Mucosa of descending colon (tissue), 3 donors: Measurements from ENCODE around the gene RAP1GAP. TPM values are rescaled to one million over a fixed set of nuclear protein-coding genes. Genes with fewer than 3 reads are reported as not detected.

ENCODE experiments used
- ATAC-seq: fragments of 200-7000 bp; cut with Tn5 transposase; one replicate; pipeline ENCODE4 v1.9.1; 2020; ENCODE audit warnings: mild to moderate bottlenecking, moderate library complexity
- DNase-seq, 3 donors: peaks; one replicate each; pipeline ENCODE4 v3.0.0-alpha.2; 2020
- H3K36me3 ChIP-seq: fragments of 200-600 bp; one replicate; pipeline ENCODE4 v1.8.0; 2021; ENCODE audit warnings: low read depth, mild to moderate bottlenecking
- H3K4me1 ChIP-seq: fragments of 200-600 bp; one replicate; pipeline ENCODE4 v1.8.0; 2021; ENCODE audit warnings: low read depth, mild to moderate bottlenecking
- H3K4me3 ChIP-seq: fragments of 200-600 bp; one replicate; pipeline ENCODE4 v1.8.0; 2021; ENCODE audit warnings: mild to moderate bottlenecking
- H3K9me3 ChIP-seq: fragments of 200-600 bp; one replicate; pipeline ENCODE4 v1.8.0; 2021; ENCODE audit warnings: mild to moderate bottlenecking
- intact Hi-C, 2 donors: fragments of 100-400 bp; cut with DNase I in 1 of 2; cut with micrococcal nuclease in 1 of 2; formaldehyde crosslinking; loops; one replicate each; pipeline versions ENCODE4 v1.11.0 to v1.11.1; 2022; cut with DNase I, micrococcal nuclease
- total RNA-seq, 3 donors: library from RNA; stranded (reverse); fragmentation: NEBNext Ultra II Directional in 2 of 3; extraction: Animal tissue kit (Norgen Biotek cat#: 25700) in 2 of 3; gene quantifications; one replicate each; pipeline versions ENCODE4 v1.2.1 to v1.2.4, GENCODE V29; 2021 to 2023
- TF ChIP-seq, protein P1 (sequence below): fragments of 200-600 bp; IDR thresholded peaks from one replicate; pipeline ENCODE4 v1.8.0; 2022; ENCODE audit warnings: antibody characterized with exemption, mild to moderate bottlenecking
- donor health status: DM: no; HTN: no; CAD: no; lungs with moderate emphysema.
- donor health status: DM: no; HTN: no; CAD: no.
- donor health status: DM: no; HTN: yes; CAD: no.

The RAP1GAP gene
- total RNA-seq, 3 donors from 2014 or later = 15.7 to 59.6 (median 43.0) TPM

DNA sequence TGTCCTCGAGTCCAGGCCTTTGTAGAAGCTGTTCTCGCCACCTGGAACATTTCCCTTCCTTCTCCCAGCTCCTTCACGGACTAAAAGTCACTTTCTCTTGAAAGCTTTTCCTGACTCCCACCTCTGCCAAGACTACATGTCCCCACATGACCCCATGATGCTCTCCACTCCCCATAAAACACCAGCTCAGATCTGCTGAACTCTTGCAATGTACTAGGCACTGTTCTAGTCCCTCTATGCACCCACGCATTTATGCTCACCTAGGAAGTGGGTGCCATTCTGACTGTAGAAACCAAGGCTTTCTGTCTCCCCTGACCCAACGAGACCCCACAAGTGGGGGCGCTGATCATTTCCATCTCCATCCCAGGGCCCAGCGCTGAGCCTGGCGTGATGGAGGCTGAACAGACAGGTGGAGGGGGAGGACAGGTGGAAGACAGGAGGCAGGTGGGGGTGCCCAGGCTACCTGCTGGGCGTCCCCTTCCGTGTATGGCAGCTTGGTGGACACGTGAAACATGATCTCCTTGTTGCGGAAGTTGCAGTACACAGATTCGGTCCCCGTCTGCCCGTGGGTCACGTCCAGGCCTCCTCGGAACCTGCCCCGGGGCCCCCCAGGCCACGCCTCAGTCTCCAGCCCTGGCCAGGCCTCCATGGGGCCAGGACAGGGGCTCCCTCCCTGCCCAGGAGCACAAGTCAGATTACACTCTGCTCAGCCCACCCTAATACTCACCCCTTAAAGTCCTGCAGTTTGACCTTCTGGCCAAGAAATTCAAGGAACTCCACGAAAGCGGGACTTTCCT, 58.0 kb downstream of the RAP1GAP start:
- no peak for DNase-seq
- intact Hi-C loops = no loop called here
- peaks cover 6% of the 10 kb centered on the region for H3K4me1 ChIP-seq
- H3K36me3 ChIP-seq = no peaks in the 10 kb centered on the region
- TF ChIP-seq, protein P1, sequence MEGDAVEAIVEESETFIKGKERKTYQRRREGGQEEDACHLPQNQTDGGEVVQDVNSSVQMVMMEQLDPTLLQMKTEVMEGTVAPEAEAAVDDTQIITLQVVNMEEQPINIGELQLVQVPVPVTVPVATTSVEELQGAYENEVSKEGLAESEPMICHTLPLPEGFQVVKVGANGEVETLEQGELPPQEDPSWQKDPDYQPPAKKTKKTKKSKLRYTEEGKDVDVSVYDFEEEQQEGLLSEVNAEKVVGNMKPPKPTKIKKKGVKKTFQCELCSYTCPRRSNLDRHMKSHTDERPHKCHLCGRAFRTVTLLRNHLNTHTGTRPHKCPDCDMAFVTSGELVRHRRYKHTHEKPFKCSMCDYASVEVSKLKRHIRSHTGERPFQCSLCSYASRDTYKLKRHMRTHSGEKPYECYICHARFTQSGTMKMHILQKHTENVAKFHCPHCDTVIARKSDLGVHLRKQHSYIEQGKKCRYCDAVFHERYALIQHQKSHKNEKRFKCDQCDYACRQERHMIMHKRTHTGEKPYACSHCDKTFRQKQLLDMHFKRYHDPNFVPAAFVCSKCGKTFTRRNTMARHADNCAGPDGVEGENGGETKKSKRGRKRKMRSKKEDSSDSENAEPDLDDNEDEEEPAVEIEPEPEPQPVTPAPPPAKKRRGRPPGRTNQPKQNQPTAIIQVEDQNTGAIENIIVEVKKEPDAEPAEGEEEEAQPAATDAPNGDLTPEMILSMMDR = no peak
- H3K9me3 ChIP-seq = no peaks in the 10 kb centered on the region
- no peak for ATAC-seq
- H3K4me3 ChIP-seq = no peak overlapping the region

DNA sequence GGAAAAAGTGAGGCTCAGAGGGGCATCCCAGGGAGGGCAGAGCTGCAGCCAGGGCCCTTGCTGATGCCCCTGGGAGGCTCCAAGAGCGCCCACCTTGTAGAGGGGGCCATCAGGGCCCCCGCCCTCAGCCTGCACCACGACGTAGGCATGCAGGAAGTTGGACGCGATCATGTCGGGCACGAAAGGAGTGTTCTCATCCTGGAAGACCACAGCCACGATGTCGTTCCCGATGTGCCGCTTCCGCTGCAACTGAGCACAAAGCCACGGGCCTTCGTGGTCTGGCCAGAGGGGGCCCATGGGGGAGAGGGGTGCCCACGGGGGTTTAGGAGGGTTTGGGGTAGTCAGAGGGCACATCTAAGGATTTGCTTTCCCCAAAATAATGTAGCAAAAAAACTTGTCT, 59.1 kb downstream of the RAP1GAP start:
- TF ChIP-seq, protein P1 = no peak
- ATAC-seq (no peak), DNase-seq (no peak)
- Histone ChIP-seq H3K4me3 (no peak overlapping the region), H3K4me1 (peaks cover 4% of the 10 kb centered on the region), H3K9me3 (no peaks in the 10 kb centered on the region), H3K36me3 (no peaks in the 10 kb centered on the region)
- intact Hi-C loops = no loop called here

DNA sequence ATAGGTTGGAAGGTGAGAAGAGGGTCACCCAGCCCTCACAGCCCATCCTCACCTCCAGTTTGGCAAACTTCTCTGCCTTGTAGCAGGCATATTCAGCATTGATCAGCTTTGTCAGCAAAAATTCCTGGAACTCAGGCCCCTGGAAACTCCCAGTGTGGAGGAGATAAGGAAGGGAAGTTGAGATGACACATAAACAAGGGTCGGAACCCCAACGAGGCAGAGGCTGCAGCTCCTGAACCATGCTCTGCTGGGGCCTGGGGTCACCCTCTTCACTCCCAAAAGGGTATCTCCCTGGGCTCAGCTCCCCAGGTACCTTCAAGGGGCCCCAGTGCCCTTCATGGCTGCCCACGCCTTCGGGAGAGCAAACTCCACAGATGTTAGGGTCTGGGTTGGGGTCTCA, 60.4 kb downstream of the RAP1GAP start:
- H3K4me1 ChIP-seq = no peaks in the 10 kb centered on the region

DNA sequence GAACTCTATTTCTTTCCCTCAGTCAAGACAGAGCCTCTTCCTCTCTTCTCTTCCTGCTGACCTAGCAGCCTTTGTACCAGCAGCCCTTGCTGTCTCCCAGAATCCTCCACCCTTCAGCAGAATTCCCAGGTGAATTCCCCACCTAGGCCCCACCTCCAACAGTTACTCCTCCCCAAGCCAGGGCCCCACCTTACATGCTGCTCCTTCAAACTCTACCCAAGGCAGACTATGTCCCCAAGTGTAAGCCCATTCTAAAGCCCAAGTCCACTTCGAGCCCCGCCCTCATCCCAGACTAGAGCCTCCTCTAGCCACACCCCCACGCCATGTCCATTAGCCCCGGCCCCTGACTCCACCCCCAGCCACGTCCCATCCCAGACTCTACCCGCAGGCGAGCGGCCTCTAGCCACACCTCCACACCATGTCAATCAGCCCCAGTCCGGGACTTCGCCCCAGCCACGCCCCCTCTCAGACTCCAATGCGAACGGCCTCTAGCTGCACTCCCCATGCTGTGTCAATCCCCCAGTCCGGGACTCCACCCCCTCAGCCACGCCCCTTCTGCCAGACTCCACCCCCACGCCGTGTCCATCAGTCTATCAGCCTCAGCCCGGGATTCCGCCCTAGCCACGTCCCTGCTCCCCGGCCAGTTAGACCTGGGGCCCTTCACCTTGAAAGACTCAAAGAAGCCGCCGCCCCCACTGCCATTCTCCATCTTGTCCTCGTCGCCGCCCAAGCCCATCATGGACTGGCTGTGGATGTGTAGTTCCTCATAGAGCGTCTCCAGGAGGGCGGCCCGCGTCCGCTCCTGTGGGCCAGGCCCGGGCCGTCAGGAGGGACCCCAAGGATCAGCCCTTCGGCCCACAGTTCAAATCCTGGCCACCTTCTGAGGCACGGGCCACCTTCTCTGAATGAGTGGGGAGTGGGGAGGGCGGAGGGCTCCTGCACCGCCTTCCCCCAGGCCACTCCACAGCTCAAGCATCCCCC, 61.3 kb downstream of the RAP1GAP start:
- H3K4me1 ChIP-seq = no peaks in the 10 kb centered on the region
- H3K36me3 ChIP-seq = no peaks in the 10 kb centered on the region
- ATAC-seq = peak; percentile 96
- intact Hi-C loops = no loop called here
- TF ChIP-seq, protein P1 = no peak
- DNase-seq = peak; percentile 96 to 98 (median 97)
- no peaks in the 10 kb centered on the region for H3K9me3 ChIP-seq
- H3K4me3 ChIP-seq = no peak overlapping the region

More for the DNA sequence above, 60.4 kb downstream of the RAP1GAP start:
- intact Hi-C loops = no loop called here
- H3K9me3 ChIP-seq = no peaks in the 10 kb centered on the region
- ATAC-seq (no peak), DNase-seq (no peak)
- H3K36me3 ChIP-seq = no peaks in the 10 kb centered on the region
- TF ChIP-seq, protein P1 = no peak
- H3K4me3 ChIP-seq = no peak overlapping the region

DNA sequence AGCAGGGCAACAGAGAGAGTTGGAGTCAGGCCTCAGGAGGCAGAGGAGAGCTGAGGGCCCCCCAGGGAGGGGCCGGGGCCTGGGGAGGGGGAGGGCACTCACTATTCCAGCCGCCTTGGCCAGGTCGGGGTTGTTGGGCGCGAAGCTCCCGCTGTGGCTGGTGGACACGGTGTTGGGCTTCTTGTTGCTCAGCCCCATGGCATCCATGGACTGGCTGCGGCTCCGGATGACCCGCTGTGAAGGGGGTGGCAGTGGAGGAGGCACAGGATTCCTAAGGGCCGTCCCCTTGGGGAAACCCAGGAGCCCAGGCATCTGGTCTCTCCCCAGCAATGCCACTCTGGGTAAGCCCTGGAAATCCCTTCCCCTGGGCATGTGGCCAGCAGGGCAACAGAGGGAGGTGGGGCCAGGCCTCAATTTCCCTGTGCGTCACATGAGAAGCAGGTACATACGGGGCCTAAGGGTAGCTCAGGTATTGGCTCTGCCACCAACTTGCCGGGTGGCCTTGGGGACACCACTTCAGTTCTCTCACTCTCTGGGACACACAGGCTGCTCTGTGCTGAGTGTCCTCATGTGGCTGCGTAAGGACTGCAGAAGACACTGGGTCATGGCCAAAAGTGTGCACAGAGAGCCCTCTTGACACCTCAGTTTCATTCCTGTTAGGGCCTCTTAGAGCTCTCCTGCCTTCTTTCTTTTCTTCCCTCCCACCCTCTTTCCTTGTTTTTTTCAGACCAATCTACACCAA, 63.0 kb downstream of the RAP1GAP start:
- intact Hi-C loops = no loop called here

More for the DNA sequence above, 63.0 kb downstream of the RAP1GAP start:
- H3K4me3 ChIP-seq = no peak overlapping the region
- TF ChIP-seq, protein P1 = no peak
- no peaks in the 10 kb centered on the region for H3K9me3 ChIP-seq
- DNase-seq = no peak
- no peak for ATAC-seq
- H3K4me1 ChIP-seq = no peaks in the 10 kb centered on the region
- H3K36me3 ChIP-seq = no peaks in the 10 kb centered on the region
